HG03097 (cell line): ENCODE data around the gene C1orf210.

Experiments
- ATAC-seq: cut with Tn5 transposase; IDR thresholded peaks from one replicate; pipeline ENCODE4 v1.9.1; 2021; ENCODE audit not compliant: unreplicated experiment, low FRiP score

C1orf210 gene

GRCh38 chr1:43312663-43313515 lies 27.5 kb upstream of the C1orf210 start:
- no peak for ATAC-seq

- ATAC-seq, result no peak
Observed at GRCh38 chr1:43312212-43312623, 26.8 kb upstream of the C1orf210 start.

DNA sequence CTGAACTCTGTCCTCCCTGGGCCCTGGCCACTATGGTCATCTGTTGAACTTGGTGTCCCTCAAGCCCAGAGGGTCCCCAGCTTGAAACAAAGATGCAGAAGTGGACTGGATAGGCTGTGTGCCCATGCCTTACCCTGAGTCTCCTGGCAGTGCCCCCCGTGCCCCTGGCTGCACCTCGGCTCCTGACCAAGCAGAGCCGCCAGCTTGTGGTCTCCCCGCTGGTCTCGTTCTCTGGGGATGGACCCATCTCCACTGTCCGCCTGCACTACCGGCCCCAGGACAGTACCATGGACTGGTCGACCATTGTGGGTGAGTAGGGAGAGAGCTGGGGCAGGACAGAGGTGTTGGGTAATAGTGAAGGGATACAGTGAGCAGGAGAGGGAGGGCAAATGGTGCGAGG lies 26.1 kb upstream of the C1orf210 start:
- ATAC-seq, result no peak

DNA sequence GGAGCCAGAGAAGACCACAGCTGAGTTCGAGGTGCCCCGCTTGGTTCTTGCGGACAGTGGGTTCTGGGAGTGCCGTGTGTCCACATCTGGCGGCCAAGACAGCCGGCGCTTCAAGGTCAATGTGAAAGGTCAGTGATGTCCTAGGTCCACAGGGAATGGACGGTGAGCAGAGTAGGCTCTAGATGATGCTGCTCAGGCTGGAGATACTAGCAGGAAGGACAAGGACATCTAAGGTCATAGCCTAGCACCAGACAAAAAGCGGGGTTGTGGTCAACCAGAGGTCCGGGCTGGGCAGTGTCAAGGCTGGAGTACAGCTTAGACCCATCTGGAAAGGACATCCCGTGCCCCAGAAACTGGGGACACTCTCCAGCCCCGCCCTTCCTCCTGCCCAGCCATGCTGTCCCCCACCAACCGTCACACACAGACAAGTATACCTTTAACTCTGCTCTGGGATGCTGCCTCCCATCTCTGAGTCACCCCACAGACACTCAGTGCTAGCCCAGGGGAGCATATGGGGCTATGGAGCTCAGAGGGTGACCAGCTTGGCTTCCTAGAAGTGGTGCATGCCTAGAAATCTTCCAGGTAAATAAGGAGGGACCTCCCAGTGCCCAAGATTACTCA lies 24.1 kb upstream of the C1orf210 start:
- ATAC-seq, result no peak

DNA sequence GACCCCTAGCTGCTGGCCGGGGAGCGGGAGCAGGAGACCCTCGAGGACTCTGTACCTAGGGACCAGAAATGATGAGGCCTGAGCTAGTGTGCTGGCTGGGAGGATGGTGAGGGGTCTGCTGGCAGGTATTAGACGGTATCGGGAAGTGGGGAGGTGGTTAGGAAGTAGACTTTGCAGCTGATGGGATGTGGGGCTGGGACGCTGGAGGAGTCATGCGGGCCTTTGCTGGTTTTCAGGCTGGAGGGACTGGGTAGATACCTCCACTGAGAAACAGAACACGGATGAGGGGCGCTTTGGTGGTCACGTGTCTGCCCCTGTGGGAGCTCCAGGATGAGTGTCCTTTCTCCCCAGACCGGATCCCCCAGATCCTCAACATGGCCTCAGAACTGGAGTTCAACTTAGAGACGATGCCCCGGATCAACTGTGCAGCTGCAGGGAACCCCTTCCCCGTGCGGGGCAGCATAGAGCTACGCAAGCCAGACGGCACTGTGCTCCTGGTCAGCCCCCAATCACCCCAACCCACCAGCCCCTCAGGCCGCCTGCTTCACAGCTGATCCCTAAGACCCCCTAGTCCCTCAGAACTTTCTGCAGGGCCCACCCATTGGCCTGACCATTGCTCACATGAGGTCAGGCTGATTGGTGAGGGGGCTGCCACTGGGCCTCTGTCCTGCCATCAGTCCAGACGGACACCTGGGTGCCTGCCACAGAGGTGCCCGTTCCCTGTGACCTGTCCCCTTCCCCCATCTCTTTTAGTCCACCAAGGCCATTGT lies 23.4 kb upstream of the C1orf210 start:
- ATAC-seq, result no peak

- no peak for ATAC-seq
Observed at GRCh38 chr1:43307458-43308158, 22.2 kb upstream of the C1orf210 start.

GRCh38 chr1:43306688-43307457 lies 21.5 kb upstream of the C1orf210 start:
- no peak for ATAC-seq

DNA sequence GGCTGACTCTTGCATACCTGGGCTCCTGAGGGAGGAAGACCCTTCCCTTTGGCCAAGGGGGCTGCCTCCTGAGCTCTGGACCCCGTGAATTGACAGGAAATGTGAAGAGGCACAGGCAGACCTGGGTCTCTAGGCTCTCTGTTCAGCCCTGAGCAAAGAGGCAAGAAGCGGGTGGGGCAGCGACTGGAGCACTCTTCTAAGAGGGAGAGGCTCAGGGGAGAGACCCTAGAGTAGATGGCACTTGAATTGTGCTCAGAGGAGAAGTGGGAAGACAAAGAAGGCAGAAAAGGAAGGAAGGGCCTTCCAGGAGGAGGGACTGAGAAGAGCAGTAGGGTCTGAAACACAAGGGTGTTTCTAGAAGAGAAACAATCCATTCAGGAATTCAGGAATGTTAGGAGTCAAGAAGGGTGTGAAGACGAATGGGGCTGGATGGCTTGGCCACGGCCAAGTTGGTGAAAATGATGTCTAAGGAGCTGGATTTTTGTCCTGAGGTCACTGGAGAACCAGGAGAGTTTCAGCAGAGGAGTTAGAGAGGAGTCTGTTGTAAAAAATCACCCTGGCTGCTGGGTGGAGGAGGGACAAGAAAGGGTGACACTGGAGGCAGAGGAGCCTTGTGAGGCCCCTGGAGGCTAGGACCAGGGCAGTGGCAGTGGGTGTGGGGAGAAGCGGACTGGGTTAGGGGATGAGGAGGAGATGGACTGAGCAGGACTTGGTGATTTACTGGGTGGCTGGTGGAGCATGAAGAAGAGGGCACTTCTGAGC lies 20.7 kb upstream of the C1orf210 start:
- ATAC-seq, result no peak

- ATAC-seq, result no peak
Observed at GRCh38 chr1:43305461-43305860, 20.1 kb upstream of the C1orf210 start.

- ATAC-seq, result no peak
Observed at GRCh38 chr1:43304771-43305300, 19.5 kb upstream of the C1orf210 start.

- ATAC-seq, result no peak
Observed at GRCh38 chr1:43304314-43304681, 18.9 kb upstream of the C1orf210 start.

GRCh38 chr1:43303471-43304313 lies 18.3 kb upstream of the C1orf210 start:
- ATAC-seq, result no peak

GRCh38 chr1:43302721-43303470 lies 17.5 kb upstream of the C1orf210 start:
- no peak for ATAC-seq

GRCh38 chr1:43302201-43302600 lies 16.8 kb upstream of the C1orf210 start:
- ATAC-seq, result no peak

GRCh38 chr1:43300378-43301094 lies 15.2 kb upstream of the C1orf210 start, which contains the start of gene TIE1:
TSS of gene TIE1 (plus strand) at chr1:43300982. CDS start at chr1:43301072, 90 bp downstream.
- no peak for ATAC-seq

GRCh38 chr1:43299101-43299500 lies 13.7 kb upstream of the C1orf210 start:
- ATAC-seq, result no peak

- no peak for ATAC-seq
Observed at GRCh38 chr1:43298055-43298454, 12.7 kb upstream of the C1orf210 start.
